H9 (cell line): ENCODE results near the gene CHRNB4. TPM values are rescaled to one million over a fixed set of nuclear protein-coding genes. Genes with fewer than 3 reads are reported as not detected.

Source experiments
- DNase-seq: peaks from one replicate; pipeline ENCODE4 v3.0.0-alpha.2; 2017
- H2AFZ ChIP-seq: one replicate; pipeline ENCODE4 v1.6.1; 2013; ENCODE audit warnings: mild to moderate bottlenecking, low read length, control low read depth, moderate library complexity
- H2AK5ac ChIP-seq: 2 replicates; pipeline ENCODE4 v1.6.1; 2013; ENCODE audit warnings: low read length, control low read depth, mixed read lengths; ENCODE audit not compliant: insufficient read length
- H2BK120ac ChIP-seq: one replicate; pipeline ENCODE4 v1.6.1; 2013; ENCODE audit warnings: low read depth, mild to moderate bottlenecking, low read length, control low read depth, inconsistent platforms; ENCODE audit not compliant: poor library complexity, severe bottlenecking
- H2BK12ac ChIP-seq: 2 replicates; pipeline ENCODE4 v1.6.1; 2013; ENCODE audit warnings: low read length, control low read depth, mixed read lengths, low read depth; ENCODE audit not compliant: insufficient read length
- H2BK15ac ChIP-seq: 2 replicates; pipeline ENCODE4 v1.6.1; 2013; ENCODE audit warnings: low read depth, low read length, control low read depth
- H2BK20ac ChIP-seq: one replicate; pipeline ENCODE4 v1.6.1; 2013; ENCODE audit warnings: low read depth, mild to moderate bottlenecking, low read length, control low read depth, inconsistent platforms; ENCODE audit not compliant: poor library complexity, severe bottlenecking
- H2BK5ac ChIP-seq: 2 replicates; pipeline ENCODE4 v1.6.1; 2013; ENCODE audit warnings: low read length, control low read depth, mixed read lengths; ENCODE audit not compliant: insufficient read length
- H3K14ac ChIP-seq: 2 replicates; pipeline ENCODE4 v1.6.1; 2013; ENCODE audit warnings: low read length, control low read depth; ENCODE audit not compliant: insufficient read depth
- H3K18ac ChIP-seq: 2 replicates; pipeline ENCODE4 v1.6.1; 2013; ENCODE audit warnings: low read depth, mild to moderate bottlenecking, mixed read lengths, low read length, control low read depth; ENCODE audit not compliant: insufficient read length
- H3K23ac ChIP-seq: 2 replicates; pipeline ENCODE4 v1.6.1; 2013; ENCODE audit warnings: low read length, control low read depth, mixed read lengths, low read depth; ENCODE audit not compliant: insufficient read length
- H3K23me2 ChIP-seq: 2 replicates; pipeline ENCODE4 v1.6.1; 2013; ENCODE audit warnings: low read depth, mild to moderate bottlenecking, mixed read lengths, low read length, control low read depth; ENCODE audit not compliant: insufficient read length, poor library complexity, severe bottlenecking
- H3K27ac ChIP-seq: 2 replicates; pipeline ENCODE4 v1.5.1; 2013; ENCODE audit warnings: low read length, control low read depth, mixed read lengths, low read depth; ENCODE audit not compliant: insufficient read length
- H3K27me3 ChIP-seq: 2 replicates; pipeline ENCODE4 v1.6.1; 2013; ENCODE audit warnings: low read length, control low read depth, inconsistent platforms; ENCODE audit not compliant: insufficient read depth
- H3K4ac ChIP-seq: 2 replicates; pipeline ENCODE4 v1.6.1; 2013; ENCODE audit warnings: low read depth, mild to moderate bottlenecking, control low read depth, inconsistent platforms, low read length, moderate library complexity
- H3K4me1 ChIP-seq: 2 replicates; pipeline ENCODE4 v1.6.1; 2013; ENCODE audit warnings: low read length, control low read depth, inconsistent platforms; ENCODE audit not compliant: insufficient read depth
- H3K4me2 ChIP-seq: 2 replicates; pipeline ENCODE4 v1.6.1; 2013; ENCODE audit warnings: low read length, control low read depth, mixed read lengths; ENCODE audit not compliant: insufficient read length, insufficient read depth
- H3K56ac ChIP-seq: 2 replicates; pipeline ENCODE4 v1.6.1; 2013; ENCODE audit warnings: low read depth, mild to moderate bottlenecking, mixed read lengths, low read length, control low read depth; ENCODE audit not compliant: insufficient read length
- H3K79me1 ChIP-seq: 2 replicates; pipeline ENCODE4 v1.6.1; 2013; ENCODE audit warnings: low read depth, mild to moderate bottlenecking, moderate library complexity, low read length, control low read depth, inconsistent platforms; ENCODE audit not compliant: insufficient read depth, poor library complexity, severe bottlenecking
- H3K79me2 ChIP-seq: 2 replicates; pipeline ENCODE4 v1.6.1; 2013; ENCODE audit warnings: low read length, control low read depth, inconsistent platforms; ENCODE audit not compliant: insufficient read depth
- H3K9ac ChIP-seq: 2 replicates; pipeline ENCODE4 v1.6.1; 2013; ENCODE audit warnings: low read length, control low read depth, mixed read lengths; ENCODE audit not compliant: insufficient read length; ENCODE audit errors: extremely low read depth
- H3K9me3 ChIP-seq: one replicate; pipeline ENCODE4 v1.6.1; 2013; ENCODE audit warnings: low read depth, low read length, inconsistent platforms; ENCODE audit not compliant: control insufficient read depth
- H3T11ph ChIP-seq: one replicate; pipeline ENCODE4 v1.6.1; 2013; ENCODE audit warnings: mild to moderate bottlenecking, low read length, control low read depth, inconsistent platforms
- H4K20me1 ChIP-seq: one replicate; pipeline ENCODE4 v1.6.1; 2013; ENCODE audit not compliant: control insufficient read depth, insufficient read length, insufficient read depth
- H4K5ac ChIP-seq: 2 replicates; pipeline ENCODE4 v1.6.1; 2013; ENCODE audit warnings: low read depth, mild to moderate bottlenecking, mixed read lengths, low read length, control low read depth; ENCODE audit not compliant: insufficient read length
- H4K8ac ChIP-seq: replicated peaks from 2 replicates; pipeline ENCODE4 v1.6.1; 2013; ENCODE audit warnings: low read length, control low read depth, mixed read lengths, low read depth; ENCODE audit not compliant: insufficient read length
- H4K91ac ChIP-seq: 2 replicates; pipeline ENCODE4 v1.6.1; 2013; ENCODE audit warnings: low read depth, mild to moderate bottlenecking, moderate library complexity, mixed read lengths, low read length, control low read depth; ENCODE audit not compliant: insufficient read length
- H3K27ac Mint-ChIP-seq, 3 experiments: 2 replicates in 2 of 3; 3 replicates in 1 of 3; pipeline ENCODE4 v1.8.0; 2020 to 2021; ENCODE audit warnings: mixed read lengths in 3 of 3, mild to moderate bottlenecking in 1 of 3, moderate library complexity in 1 of 3
- H3K27me3 Mint-ChIP-seq: 2 replicates; pipeline ENCODE4 v1.8.0; 2021; ENCODE audit warnings: low read depth, mild to moderate bottlenecking, moderate library complexity, mixed read lengths
- H3K36me3 Mint-ChIP-seq, 3 experiments: 2 replicates in 2 of 3; 3 replicates in 1 of 3; pipeline ENCODE4 v1.8.0; 2020 to 2021; ENCODE audit warnings: low read depth in 3 of 3, mixed read lengths in 3 of 3; ENCODE audit not compliant: insufficient read depth in 1 of 3
- H3K4me1 Mint-ChIP-seq, 2 experiments: 2 replicates each; pipeline ENCODE4 v1.8.0; 2020; ENCODE audit warnings: mixed read lengths in 2 of 2
- H3K4me3 Mint-ChIP-seq, 2 experiments: 2 replicates in 1 of 2; 3 replicates in 1 of 2; pipeline ENCODE4 v1.8.0; 2020 to 2021; ENCODE audit warnings: mild to moderate bottlenecking in 2 of 2, mixed read lengths in 2 of 2, moderate library complexity in 1 of 2
- H3K9me3 Mint-ChIP-seq, 2 experiments: 2 replicates in 1 of 2; 3 replicates in 1 of 2; pipeline ENCODE4 v1.8.0; 2020; ENCODE audit warnings: mild to moderate bottlenecking in 2 of 2, mixed read lengths in 2 of 2, moderate library complexity in 1 of 2
- CTCF ChIP-seq: fragments of 200-600 bp; sonication (generic); conservative IDR thresholded peaks from 3 replicates; pipeline ENCODE4 v1.8.0; 2021; ENCODE audit warnings: antibody characterized with exemption, mild to moderate bottlenecking
- WGBS: extraction: QIAGEN DNeasy Blood & Tissue Kit; methylation state at CpG from one replicate; pipeline ENCODE4 v1.1.7; 2013; ENCODE audit warnings: missing lambda C conversion rate, low lambda C conversion rate, mixed read lengths; ENCODE audit not compliant: insufficient read length; ENCODE audit errors: extremely low coverage; 5-methylcytosine and 5-hydroxymethylcytosine counted together
- total RNA-seq: library from RNA; stranded (reverse); gene quantifications from 2 replicates; pipeline ENCODE4 v1.2.1, GENCODE V29; 2021

CHRNB4 gene
- total RNA-seq, 1 experiment from 2014 or later = 1.9 TPM

- H4K8ac ChIP-seq = no peak overlapping the region
- H3T11ph ChIP-seq = no peak overlapping the region
- no CpG with 5 or more reads among the region's 4 CpGs for WGBS
Measured at GRCh38 chr15:78673476-78673875, 32.5 kb upstream of the CHRNB4 start.

More at GRCh38 chr15:78673476-78673875, 32.5 kb upstream of the CHRNB4 start:
- Mint-ChIP-seq H3K9me3 (no peaks in the 10 kb centered on the region), H3K27ac (no peak overlapping the region), H3K4me3 (no peak overlapping the region), H3K36me3 (no peaks in the 10 kb centered on the region), H3K4me1 (peaks cover 58 to 71% of the 10 kb centered on the region in 2 experiments), H3K27me3 (peaks cover 34% of the 10 kb centered on the region)
- Histone ChIP-seq H3K23me2 (no peaks in the 10 kb centered on the region), H2BK20ac (no peak overlapping the region), H2AFZ (no peak overlapping the region), H3K9ac (no peak overlapping the region), H3K56ac (no peak overlapping the region), H4K5ac (no peak overlapping the region), H3K23ac (no peak overlapping the region), H3K27me3 (no peaks in the 10 kb centered on the region; the same call in 1 of the 2 replicates), H3K9me3 (no peaks in the 10 kb centered on the region), H3K14ac (no peak overlapping the region), H3K79me1 (no peaks in the 10 kb centered on the region), H2BK120ac (no peak overlapping the region), H3K4ac (no peak overlapping the region), H3K18ac (no peak overlapping the region), H2AK5ac (no peak overlapping the region), H2BK5ac (no peak overlapping the region), H3K27ac (no peak overlapping the region), H3K4me1 (peaks cover 9% of the 10 kb centered on the region; the same call in 1 of the 2 replicates), H4K20me1 (no peaks in the 10 kb centered on the region), H3K4me2 (no peak overlapping the region), H4K91ac (no peak overlapping the region), H2BK15ac (no peak overlapping the region), H3K79me2 (no peaks in the 10 kb centered on the region), H2BK12ac (no peak overlapping the region)
- no peak for TF ChIP-seq CTCF
- no peak for DNase-seq
